ENCODE results near the gene TMEM178A.
A peak's percentile ranks its signal among the peaks of the same experiment; 100 is the strongest.

The TMEM178A gene

DNA sequence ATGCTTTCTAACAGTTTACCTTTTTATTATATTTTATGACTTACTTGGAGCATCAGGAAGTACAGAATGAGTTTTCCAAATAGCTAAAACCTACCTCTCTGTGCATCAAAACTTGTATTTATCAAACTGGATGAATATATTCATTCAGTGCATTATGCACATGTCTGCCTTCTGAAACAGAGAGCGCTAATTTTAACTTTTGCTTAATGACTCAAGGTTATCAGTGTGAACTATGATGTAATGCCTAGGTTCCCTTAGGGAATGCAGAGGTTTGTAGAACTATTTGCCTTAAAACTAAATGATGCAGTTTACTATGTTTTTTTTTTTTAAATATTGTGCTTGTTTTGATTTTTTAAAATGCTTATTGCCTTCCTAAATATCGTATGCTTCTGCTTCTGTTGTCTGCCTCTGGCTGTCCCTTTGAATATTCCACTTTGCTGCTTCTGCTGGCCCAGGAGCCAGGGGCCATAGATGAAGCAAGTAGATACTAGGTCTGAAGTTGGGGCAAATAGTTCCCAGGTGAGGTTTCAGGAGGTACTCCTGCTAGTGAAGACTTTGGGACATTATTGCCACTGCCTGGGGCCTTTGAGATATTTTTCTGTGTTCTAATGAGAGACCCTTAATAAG lies 16.5 kb downstream of the TMEM178A start:
- no peak for DNase-seq

- DNase-seq = no peak
Observed at GRCh38 chr2:39683022-39683699, 17.4 kb downstream of the TMEM178A start.

DNA sequence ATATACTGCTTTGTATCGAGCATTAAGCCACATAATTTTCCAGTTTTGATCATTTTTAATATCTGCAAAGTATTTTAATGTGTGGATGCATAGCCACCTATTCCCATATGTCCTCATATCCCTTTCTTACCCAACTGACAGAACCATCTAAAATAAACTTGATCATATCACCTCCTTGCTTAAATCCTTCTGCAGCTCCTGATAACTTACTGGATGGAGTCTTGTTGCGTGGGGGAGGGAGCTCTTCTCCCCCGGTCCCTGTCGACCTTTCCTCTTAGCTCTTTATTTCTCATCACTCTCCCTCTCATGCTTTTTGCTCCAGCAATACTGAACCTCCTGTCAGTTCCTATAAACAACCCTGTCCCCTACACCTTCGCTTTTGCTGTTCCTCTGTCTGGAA lies 18.7 kb downstream of the TMEM178A start:
- no peak for DNase-seq

GRCh38 chr2:39685126-39685525 lies 19.4 kb downstream of the TMEM178A start:
- no peak for DNase-seq

DNA sequence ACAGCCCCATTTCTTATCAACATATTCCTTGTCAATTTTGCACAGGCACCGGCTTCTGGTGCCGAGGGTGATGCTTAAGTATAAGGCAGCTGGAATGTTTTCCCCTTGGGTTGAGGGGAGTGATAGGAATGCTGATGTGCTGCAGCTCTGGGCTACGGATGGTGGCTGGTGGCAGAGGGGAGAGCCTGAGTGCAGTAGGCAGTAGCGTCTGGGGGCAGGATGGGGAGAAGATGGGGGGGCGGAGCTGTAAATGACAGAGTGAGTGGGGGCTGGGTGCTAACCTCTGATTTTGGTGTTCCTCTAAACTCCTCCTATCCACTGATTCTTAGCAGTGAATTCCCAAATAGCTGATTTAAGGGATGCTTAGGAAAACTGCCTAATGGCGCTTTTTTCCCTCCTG lies 20.7 kb downstream of the TMEM178A start:
- DNase-seq = no peak

DNA sequence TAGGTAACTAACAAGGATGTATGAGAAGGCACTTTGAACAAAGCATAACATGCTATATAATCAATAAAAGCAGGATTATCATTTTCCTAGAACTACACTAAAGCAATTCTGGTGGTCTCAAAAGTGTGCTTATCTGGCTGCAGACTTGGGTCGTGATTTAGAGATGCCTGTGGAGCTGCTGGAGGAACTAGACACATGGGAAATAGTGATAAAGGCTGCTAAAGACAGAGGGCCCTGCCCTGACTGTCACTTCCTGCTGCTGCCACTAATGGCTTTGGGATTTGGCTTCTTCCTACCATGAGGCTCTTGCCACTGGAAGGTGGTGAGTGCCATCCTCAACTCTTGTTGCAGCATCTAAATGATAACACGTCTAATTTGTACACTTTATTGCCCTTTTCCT lies 22.5 kb downstream of the TMEM178A start:
- DNase-seq = no peak

GRCh38 chr2:39689272-39689841 lies 23.6 kb downstream of the TMEM178A start:
- no peak for DNase-seq

GRCh38 chr2:39689876-39690275 lies 24.2 kb downstream of the TMEM178A start:
- no peak for DNase-seq

DNA sequence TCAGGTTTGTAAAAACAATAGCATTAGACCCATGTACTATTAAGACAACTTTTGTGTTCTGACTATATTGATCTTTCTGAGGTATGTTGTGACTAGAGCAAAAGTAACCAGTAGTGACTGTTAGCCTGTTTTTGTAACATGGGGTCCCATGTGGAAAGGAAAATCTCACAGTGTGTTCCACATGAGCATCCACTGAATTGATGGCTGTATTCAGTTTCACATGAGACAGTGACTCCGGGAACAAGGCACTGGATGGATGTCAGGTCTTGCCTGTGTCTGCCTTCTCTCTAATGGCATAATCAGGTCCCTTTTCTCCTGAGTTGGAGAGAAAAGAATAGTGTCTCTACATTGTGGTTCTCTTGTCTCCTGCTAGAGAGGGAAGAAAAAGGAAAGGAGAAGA lies 27.5 kb downstream of the TMEM178A start:
- DNase-seq = no peak

- DNase-seq = no peak
Observed at GRCh38 chr2:39696101-39696553, 30.4 kb downstream of the TMEM178A start.

DNA sequence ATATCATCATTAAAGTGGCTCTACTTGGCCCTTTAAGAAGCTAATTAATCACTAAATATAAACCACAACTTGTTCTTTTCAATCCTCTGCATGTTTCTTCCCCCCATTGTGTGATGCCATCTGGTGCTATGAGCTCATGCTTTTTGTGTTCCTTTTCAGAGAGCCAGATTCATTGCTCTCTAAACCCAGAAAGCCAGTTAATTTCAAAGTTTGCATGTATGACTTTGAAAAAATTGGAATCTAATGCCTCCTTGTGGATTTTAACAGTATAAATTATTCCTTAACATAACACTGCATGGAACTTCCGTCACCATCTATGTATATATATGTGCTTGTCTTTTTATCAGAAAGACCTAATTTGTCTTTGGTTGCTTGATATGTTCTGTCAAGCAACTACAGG lies 31.1 kb downstream of the TMEM178A start:
- no peak for DNase-seq

- DNase-seq = peak; percentile 68
Observed at GRCh38 chr2:39697454-39697853, 31.7 kb downstream of the TMEM178A start.

DNA sequence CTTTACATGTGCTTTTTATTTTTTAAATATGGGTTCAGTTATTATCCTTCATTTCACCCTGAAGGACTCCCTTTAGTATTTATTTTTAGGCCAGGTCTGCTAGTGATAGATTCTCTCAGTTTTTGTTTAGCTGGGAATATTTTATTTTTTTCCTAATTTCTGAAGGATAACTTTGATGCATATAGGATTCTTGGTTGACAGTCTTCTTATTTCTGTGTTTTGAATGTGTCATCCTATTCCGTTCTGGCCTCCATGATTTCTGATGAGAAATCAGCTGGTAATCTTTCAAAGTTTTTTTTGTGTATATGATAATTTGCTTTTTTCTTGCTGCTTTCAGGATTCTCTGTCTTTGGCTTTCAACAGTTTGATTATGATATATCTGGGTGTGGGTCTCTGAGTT lies 35.4 kb downstream of the TMEM178A start:
- no peak for DNase-seq

GRCh38 chr2:39703181-39703872 lies 37.6 kb downstream of the TMEM178A start:
- DNase-seq = no peak

DNA sequence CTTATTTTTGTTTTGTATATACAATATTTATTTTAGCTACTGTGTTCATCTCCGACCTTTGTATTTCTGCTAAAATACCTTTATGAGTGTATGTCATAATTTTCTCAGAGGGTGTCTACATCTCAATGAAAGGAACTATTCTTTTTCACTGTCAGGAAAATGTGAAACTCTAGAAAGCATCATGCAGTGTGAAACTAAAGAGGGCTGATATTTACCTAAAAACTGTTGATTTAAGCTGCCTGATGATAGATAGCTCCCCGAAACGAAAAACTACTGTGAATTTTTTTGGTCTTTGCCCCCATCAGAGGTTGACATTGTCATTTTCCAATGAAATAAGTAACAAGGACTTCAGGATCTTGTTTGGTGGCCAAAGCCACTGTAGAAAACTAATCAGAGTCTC lies 38.8 kb downstream of the TMEM178A start:
- DNase-seq = no peak

GRCh38 chr2:39705638-39706037 lies 39.9 kb downstream of the TMEM178A start:
- DNase-seq = no peak

DNA sequence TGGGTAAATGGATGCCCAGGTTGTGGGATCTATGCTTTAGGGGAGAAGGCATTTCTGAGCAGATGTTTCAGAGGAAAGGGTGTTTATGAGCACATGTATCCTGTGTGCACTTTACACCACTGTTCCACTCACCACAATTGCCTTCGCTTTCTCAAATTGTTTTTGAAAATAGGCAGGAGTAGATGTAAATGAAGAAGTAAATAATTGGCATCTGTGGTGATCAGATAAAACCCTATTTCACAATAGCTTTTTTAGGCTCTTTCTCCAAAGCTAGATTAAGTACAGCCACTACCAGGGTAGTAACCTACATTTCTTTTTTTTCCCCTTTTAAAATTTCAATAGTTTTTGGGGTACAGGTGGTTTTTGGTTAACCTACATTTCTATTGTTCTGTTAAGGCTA lies 40.6 kb downstream of the TMEM178A start:
- DNase-seq = no peak

- no peak for DNase-seq
Observed at GRCh38 chr2:39706945-39707344, 41.2 kb downstream of the TMEM178A start.

DNA sequence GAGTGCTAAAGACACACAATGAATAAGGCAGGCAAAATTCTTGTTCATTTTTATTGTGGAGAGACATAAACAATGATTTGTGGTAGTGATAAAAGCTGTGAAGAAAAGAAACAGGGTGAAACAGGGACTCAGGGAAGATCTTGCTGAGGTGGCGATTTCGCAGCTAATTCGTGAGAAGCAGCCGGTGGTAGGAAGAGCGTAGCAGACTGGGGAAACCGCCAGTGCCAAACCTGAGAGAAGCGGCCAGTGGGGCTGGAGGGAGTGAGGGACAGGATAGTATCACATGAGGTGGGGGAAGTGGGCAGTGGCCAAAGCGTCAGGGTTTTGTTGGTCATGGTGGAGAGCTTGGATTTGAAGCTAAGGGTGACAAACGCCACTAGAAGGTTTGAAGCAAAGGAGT lies 42.3 kb downstream of the TMEM178A start:
- DNase-seq = no peak

DNA sequence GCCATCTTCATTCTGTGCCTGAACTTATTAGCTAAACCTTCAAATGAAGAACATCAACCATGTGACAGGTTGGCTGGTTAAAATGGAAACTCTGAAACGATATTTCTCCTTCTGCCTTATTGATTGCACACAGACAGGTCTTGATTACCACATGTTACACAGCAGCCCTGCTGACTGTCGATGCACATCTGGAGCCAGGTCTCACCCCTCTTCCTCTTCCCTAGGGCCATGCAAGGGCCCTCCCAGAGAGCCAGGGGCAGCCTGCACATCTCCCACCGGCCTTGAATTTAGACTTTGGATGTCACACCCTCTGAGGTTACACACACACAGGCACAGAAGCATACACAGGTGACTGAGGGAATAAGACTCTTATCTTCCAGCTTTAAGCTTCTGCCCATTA lies 45.1 kb downstream of the TMEM178A start:
- no peak for DNase-seq

DNA sequence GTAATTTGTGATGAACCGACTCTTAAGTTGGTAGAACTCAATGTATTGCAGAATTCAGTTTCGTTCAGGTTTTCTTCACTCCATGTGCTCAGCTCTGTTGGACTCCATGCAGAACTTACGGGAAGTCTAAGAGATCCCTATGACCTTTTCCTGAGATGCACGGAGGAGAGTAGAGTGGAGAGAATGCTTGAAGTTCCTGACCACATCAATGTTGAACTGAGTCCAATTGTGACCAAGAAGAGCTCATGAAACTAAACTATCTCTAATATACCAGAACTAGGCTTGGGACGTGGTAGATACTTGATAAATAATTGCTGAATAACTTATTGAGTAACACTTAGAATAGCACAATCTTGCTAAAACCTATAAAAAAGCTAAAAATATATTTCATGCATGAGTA lies 47.2 kb downstream of the TMEM178A start:
- DNase-seq = no peak

DNA sequence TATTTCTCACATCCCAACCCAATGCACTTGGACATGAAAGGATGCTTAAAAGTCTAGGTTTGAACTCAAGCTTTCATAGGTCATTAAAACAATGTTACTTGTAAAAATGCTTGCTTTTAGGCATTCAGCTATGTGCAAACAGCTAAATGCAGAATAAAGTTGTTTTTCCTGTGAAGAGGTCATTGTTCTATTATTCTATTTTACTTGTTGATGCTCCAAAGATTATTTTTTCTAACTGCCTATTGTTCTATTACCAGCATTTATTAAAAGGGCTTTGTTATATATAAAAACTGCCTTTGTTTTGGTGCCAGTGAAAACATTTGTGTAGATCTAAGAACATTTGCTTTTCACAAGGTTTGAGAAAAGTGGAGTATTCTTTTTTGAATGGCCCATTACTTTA lies 49.4 kb downstream of the TMEM178A start:
- no peak for DNase-seq

DNA sequence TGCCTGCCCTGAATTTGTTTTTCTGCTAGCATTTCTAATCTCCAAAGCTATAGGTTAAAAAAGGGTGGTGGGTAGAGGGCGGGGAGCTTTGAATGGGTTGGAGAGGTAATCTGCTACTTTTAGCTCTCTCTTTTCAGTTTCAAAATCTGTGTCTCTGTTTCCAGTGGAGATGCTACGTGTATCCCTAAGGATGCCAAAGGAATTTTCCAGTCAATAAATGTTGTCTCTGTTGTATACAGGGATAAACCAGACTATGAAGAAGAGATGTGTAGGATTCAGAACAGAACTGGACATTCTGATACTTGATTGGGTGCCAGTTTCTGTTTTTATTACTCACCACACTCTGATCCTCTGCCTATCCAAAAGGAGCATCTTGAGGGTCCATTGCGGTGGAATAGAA lies 50.1 kb downstream of the TMEM178A start:
- no peak for DNase-seq

DNA sequence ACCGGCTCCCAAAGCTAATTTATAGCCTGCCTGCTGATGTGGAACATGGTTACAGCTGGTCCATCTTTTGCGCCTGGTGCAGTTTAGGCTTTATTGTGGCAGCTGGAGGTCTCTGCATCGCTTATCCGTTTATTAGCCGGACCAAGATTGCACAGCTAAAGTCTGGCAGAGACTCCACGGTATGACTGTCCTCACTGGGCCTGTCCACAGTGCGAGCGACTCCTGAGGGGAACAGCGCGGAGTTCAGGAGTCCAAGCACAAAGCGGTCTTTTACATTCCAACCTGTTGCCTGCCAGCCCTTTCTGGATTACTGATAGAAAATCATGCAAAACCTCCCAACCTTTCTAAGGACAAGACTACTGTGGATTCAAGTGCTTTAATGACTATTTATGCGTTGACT lies 51.4 kb downstream of the TMEM178A start:
- DNase-seq = no peak

Measured in right forelimb (tissue), 1 donor.